HTR-8/SVneo (cell line): ENCODE data around the gene LDB2.
A peak's percentile ranks its signal among the peaks of the same experiment; 100 is the strongest.

Experiments used
- DNase-seq: peaks from one replicate; pipeline ENCODE4 v3.0.0; 2011; ENCODE audit warnings: low spot score, mixed read lengths; ENCODE audit not compliant: insufficient read length
- FAIRE-seq: peaks from 2 replicates; lab custom pipeline; 2011; peaks lifted over from hg19 to GRCh38; lab: Jason Lieb, UNC

The LDB2 gene

GRCh38 chr4:16765546-16765945, 132.9 kb downstream of the LDB2 start:
- DNase-seq: no peak
- no peak for FAIRE-seq

- DNase-seq (no peak), FAIRE-seq (no peak)
These were observed 133.8 kb downstream of the LDB2 start for GRCh38 chr4:16764622-16765021.

GRCh38 chr4:16760617-16761363, 137.7 kb downstream of the LDB2 start:
- FAIRE-seq: no peak
- no peak for DNase-seq

- FAIRE-seq: no peak
- DNase-seq: no peak
These were observed 138.4 kb downstream of the LDB2 start for GRCh38 chr4:16759931-16760582.

- no peak for FAIRE-seq
- no peak for DNase-seq
These were observed 139.6 kb downstream of the LDB2 start for GRCh38 chr4:16758816-16759215.

- DNase-seq (no peak), FAIRE-seq (no peak)
These were observed 140.2 kb downstream of the LDB2 start for GRCh38 chr4:16758255-16758654.

DNA sequence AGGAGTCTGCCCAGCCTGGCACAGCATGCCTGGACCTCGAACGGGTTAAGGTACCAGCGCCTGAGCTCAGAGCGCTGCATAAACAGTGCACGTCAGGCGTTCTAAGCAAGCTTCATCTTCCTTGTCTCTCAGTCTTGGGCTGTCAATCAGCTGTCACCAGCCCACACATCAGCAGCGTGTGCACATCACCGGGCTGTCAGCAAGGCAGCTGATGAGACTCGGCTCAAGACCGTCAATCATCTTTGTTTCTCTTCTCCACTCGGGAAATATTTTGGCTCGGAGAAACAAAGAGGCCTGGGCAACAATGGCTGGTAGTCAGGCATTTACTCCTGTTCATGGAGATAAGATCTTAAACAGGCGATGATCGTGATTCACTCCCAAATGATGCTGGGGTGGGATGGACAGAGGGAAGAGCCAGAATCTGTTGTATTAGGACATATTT, 141.3 kb downstream of the LDB2 start:
- DNase-seq: peak; percentile 9

GRCh38 chr4:16754104-16754503, 144.3 kb downstream of the LDB2 start:
- DNase-seq (no peak), FAIRE-seq (no peak)

More for the DNA sequence above, 141.3 kb downstream of the LDB2 start:
- FAIRE-seq: no peak

DNA sequence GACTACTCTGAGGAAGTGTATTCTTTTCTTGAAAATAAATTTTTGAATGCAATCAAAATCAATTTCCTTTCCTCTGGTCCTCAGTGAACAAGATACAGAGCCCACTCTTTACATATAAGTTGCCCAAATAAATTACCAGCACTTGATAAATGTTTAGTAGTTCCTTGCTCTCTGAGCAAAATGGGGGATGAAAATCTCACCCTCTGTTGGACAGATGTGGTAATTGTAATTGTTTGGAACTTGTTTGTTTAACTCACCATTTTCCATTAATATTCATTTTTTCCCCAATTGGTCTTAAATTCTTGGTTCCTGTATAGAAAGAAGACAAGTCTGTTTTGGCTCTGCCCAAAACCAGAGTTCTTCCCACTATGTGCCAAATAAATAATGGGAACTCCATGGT, 146.3 kb downstream of the LDB2 start:
- DNase-seq (no peak), FAIRE-seq (no peak)

GRCh38 chr4:16750882-16751642, 147.4 kb downstream of the LDB2 start:
- DNase-seq: no peak
- no peak for FAIRE-seq

- FAIRE-seq (no peak), DNase-seq (no peak)
These were observed 148.2 kb downstream of the LDB2 start for GRCh38 chr4:16750216-16750615.

DNA sequence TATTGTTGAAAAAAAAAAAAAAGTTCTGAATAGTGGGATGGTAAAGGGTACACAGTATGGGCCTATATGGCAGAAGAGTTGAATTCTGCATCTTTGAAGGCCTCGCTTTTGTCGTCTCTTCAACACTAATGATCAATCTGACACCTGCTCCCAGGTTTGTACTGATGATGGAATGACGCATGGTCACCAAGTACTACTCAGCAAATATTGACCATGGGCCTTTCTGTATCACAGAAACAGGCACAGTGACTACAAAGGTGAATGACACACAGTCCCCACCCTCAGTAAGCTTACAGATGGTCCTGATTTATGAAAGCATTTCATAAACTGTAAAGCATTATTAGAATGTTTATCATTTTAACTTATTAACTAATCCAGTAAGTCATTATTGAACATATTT, 152.6 kb downstream of the LDB2 start:
- FAIRE-seq (no peak), DNase-seq (no peak)

GRCh38 chr4:16745009-16745635, 153.3 kb downstream of the LDB2 start:
- DNase-seq (no peak), FAIRE-seq (no peak)

DNA sequence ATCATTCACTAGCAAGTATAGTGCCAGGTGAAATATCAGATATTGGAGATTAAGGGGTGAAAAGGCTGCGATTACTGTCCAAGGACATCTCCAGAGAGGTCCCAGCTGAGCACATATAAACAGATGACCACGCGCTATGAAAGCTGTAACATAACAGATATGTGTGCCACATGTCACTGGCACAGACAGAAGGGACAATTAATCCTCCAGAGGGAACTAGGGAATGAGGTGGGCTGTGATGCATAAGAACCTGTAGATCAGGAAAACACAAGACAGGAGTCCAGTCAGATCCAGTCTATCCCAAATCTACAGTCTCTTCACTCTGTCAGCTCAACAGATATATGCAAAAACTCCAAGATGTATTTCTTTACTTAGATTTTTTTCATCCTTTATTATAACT, 157.2 kb downstream of the LDB2 start:
- no peak for FAIRE-seq
- no peak for DNase-seq

DNA sequence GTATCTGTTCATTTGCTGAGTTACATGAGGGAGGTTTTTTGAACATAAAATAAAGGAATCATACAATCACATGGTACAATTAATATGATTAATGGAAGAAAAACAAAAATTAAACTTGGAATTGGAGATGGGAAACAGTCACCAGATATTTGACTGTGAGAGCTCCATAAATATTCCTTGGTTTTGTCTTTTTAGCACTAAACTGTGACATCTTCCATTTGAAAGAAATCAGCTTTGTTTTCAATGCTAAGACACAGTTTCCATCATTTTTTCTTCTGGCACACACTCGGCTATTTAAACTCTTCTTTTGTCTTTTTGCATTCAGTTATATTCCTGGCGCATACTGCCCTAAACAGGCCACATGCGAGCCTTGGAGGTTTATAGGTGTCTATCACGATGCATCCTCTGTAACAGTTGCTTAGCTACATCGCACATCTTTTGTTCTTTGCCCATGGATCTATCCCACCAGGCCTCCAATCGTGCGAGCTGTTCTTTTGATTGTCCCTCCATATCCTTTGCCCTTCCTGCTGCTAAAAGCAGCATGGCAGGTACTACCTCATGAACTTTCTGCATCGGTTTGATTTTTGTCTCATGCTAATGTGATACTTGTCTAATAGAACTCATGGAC, 158.3 kb downstream of the LDB2 start:
- no peak for FAIRE-seq
- DNase-seq: no peak

GRCh38 chr4:16738558-16738957, 159.9 kb downstream of the LDB2 start:
- DNase-seq (no peak), FAIRE-seq (no peak)

DNA sequence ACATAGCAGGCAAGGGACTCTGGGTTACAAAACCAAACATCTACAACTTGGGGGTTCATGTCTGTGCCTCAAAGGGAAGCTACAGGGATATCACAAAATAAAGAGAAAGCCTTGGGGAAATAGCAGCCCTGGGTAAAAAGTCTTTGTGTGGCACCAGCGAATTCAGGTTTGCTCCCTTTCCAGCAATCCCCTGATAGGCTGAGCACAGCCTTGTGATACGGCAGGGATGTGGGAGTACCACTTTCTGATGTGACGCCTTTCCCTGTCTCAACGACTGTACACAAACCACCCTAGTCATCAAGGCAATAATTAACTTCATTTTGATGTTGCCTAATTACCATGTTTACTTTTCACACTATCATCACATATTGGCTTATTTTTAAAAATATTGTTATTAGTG, 164.9 kb downstream of the LDB2 start:
- DNase-seq (no peak), FAIRE-seq (no peak)

DNA sequence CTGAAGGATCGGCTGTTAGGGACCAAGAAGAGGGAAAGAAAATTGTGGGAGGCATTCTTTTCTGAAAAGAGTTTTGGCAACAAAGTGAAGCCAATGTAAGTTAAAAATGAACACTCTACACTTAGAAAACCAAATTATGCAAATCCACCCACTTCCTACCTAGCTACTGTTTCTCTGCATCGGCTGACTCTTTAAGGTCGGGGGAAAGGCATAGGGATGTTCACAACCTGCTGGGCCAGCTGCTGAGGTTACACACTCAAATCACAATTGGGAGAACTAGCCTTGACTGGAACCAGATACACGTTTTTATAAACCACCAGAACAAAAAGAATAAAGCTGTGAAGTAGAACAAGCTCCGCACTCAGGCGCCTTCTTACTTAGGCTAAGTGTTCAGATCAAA, 165.7 kb downstream of the LDB2 start:
- no peak for DNase-seq
- FAIRE-seq: no peak

DNA sequence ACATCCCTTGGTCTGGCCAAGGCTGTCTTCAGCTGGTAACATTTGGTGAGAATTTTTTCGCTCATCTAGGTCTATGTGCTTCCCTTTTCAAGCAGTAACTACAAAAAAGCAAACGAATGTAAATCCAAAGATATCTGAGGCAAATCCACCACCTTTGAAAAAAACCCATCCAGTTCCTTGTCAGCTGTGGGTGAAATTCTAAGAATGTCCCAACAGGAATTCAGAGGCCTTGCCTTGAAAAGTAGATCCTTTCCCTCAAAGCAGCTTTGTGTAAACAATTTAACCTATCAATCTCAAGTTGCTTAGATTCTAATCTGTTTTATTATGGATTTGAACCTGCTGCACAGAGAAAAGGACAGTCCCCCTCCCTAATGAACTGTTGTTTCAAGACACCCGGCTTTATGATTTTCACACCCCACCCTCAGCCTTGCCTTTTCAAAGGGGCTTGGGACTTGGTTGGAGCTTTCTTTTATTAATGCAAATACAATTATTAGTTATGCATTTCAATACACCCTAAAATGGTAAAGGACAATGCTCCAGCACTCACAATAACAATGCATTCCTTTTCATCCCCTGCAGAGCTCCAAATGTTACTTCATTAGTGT, 166.6 kb downstream of the LDB2 start:
- no peak for FAIRE-seq

More for the DNA sequence above, 166.6 kb downstream of the LDB2 start:
- DNase-seq: no peak
